ENCODE data around the gene CHODL.

The CHODL gene

GRCh38 chr21:18294100-18294499 is 49.5 kb downstream of the CHODL start:
- DNase-seq = no peak

GRCh38 chr21:18298228-18298627 is 53.6 kb downstream of the CHODL start:
- no peak for DNase-seq

Measured in central memory CD4-positive, alpha-beta T cell (primary cell).